ENCODE measurements around the gene PLCG2.

The PLCG2 gene

GRCh38 chr16:81882559-81882958, 103.5 kb downstream of the PLCG2 start:
- DNase-seq = no peak

DNA sequence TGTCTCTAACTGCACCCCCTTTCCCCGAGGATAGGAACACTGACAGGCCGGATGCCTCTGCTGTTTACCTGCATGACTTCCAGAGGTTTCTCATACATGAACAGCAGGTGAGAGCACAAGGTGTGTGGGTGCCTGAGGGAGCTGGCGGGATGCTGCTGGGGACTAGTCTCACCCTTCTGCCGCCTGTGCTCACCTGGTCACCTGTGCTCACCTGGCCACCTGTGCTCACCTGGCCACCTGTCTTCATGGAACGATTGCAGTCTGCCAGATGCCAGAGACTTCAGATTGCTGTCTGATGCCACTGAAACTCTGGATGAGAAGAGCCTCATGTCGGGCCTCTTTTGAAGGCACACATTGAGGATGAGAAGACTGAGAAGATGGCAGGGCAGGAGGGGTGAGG, 104.1 kb downstream of the PLCG2 start:
- DNase-seq = no peak

- no peak for DNase-seq
These were observed 107.0 kb downstream of the PLCG2 start for GRCh38 chr16:81885976-81886586.

DNA sequence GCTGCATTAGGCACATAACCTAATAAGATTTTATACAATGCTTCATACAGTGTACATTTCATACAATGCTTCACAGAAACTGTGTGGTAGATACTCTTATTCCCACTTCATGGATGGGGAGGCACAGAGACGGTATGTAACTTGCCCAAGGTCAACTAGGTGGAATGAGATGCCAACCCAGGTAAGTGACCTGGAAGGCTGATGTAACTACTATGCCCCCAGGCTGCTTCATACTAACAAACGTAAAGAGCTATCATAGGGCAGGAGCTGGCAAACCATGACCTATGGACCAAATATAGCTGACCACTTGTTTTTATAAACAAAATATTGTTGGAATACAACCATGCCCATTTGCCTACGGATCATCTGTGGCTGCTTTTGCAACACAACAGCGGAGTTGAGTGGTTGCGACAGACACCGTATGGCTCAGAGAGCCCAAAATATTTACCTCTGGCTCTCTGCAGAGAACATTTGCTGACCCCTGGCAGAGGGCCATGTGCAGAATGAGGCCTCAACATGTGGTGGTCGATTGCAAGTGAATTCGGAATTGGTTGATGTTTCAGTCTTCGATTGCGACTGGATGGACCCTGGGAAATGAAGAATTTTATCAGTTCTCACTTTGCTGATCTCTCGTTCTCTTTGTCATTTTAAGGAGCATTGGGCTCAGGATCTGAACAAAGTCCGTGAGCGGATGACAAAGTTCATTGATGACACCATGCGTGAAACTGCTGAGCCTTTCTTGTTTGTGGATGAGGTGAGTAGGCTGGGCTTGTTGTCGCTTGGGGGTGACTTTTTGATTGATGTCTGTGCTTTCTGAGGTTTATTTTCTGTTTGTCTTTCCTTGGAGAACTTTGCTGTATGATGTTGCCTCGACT, 109.7 kb downstream of the PLCG2 start:
- no peak for DNase-seq

- DNase-seq = no peak
These were observed 112.8 kb downstream of the PLCG2 start for GRCh38 chr16:81891736-81892364.

DNA sequence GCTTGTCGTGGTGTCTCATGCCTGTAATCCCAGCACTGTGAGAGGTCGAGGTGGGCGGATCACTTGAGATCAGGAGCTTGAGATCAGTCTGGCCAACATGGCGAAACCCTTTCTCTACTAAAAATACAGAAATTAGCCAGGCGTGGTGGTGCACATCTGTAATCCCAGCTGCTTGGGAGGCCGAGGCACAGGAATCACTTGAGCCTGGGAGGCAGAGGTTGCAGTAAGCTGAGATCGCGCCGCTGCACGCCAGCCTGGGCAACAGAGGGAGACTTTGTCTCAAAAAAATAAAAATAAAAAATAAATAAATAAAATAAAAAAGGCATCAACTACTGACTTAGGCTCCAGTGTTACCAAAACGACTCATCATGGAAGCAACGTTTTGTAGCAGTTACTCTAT, 115.5 kb downstream of the PLCG2 start:
- DNase-seq = no peak

GRCh38 chr16:81896902-81897301, 117.8 kb downstream of the PLCG2 start:
- DNase-seq = no peak

GRCh38 chr16:81899601-81900000, 120.5 kb downstream of the PLCG2 start:
- DNase-seq = no peak

DNA sequence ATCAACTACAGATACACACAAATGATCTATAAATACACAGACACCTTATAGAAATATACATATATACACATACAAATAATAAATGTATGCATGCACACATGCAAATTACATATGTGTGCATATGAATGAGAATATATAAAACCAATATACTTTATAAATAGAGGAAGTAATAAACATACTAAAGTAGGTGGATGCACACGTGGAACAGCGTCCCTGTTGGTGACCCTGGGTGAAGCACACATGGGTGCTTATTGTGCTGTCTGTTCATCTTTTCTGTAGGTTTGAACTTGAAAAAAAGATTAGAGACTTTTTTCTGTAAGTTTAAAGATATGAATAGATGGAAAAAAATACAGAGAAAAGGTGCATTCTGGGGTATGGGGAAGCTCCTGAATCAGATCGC, 120.9 kb downstream of the PLCG2 start:
- DNase-seq = no peak

DNA sequence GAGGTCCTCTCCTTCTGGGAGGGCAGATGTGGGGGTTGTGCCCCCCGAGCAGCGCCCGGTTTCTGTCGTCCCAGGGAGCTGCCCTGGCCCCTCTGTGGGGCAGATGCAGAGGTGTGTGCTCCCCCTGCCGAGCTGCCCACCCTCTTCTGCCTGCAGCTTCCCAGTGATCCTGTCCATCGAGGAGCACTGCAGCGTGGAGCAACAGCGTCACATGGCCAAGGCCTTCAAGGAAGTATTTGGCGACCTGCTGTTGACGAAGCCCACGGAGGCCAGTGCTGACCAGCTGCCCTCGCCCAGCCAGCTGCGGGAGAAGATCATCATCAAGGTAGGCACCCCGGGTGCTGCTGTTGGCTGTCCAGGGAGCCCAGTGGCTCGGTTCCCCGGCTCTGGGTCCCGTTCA, 121.4 kb downstream of the PLCG2 start:
- no peak for DNase-seq

DNA sequence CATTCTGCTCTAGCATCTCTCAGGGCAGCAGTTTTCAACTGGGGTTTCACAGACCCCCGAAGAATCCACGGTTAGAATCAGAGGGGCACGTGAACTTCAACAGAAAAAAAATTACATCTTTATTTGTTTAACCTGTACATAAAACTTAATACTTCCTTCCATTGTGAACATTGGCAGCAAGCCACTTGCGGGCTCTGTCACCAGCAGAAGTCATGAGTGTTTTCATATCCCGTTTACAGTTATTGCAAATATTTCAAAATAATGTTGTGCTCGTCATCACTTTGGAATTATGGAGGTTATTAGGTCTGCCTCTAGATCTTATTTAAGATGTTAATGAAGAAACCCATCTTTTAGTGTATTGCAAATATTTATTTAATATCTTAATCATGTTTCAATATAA, 122.4 kb downstream of the PLCG2 start:
- no peak for DNase-seq

DNA sequence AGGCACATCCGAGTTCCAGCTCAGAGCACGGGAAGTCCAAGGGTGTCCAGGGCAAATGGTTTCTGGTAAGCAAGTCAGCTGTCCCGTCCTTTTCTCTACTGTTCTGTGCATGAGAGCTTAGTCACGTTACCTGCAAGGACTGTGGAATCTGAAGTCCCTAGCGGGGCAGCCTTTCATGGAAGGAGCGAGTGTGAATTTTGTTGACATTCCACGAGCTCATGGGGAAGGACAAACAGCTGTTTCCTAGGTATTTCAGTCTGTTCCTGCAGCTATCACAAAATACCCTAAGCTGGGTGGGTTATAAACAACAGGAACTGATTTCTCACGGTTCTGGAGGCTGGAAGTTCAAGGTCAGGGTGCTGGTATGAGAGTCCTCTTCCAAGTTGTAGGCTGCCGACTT, 122.9 kb downstream of the PLCG2 start:
- no peak for DNase-seq

GRCh38 chr16:81904320-81904719, 125.2 kb downstream of the PLCG2 start:
- DNase-seq = no peak

- DNase-seq = no peak
These were observed 126.2 kb downstream of the PLCG2 start for GRCh38 chr16:81905277-81905676.

- DNase-seq = no peak
These were observed 128.6 kb downstream of the PLCG2 start for GRCh38 chr16:81907681-81908080.

DNA sequence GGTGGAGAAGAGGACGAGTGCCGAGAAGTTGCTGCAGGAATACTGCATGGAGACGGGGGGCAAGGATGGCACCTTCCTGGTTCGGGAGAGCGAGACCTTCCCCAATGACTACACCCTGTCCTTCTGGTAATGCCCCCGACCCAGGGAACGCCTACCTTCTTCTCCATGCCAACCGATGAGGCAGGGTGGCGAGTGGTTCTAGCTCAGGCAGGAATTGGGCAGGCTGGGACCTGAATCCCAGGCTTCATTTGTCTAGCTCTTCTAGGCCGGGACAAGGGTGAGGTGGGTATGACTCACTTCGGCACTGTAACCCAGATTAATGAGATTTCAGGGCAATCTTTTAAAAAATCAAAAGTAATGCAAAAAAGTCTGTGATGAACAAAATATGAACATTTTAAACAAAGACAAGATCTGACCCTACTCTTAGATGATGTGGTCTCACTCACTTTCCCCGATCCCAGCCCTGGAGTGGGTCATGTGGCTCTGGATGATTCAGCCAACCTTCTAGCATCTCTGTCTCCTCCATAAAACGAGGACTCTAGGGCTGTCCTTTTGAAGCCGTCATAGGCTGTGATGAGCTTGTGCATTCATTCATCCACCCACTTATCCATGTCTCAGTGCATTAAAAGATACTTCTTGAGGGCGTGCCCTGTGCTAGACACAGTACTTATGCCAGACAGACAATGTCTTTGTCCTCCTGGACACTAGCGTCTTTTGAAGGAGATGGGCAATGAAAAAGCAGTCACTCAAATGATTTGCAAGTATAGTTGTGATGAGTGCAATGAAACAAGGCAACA, 129.6 kb downstream of the PLCG2 start:
- no peak for DNase-seq

DNA sequence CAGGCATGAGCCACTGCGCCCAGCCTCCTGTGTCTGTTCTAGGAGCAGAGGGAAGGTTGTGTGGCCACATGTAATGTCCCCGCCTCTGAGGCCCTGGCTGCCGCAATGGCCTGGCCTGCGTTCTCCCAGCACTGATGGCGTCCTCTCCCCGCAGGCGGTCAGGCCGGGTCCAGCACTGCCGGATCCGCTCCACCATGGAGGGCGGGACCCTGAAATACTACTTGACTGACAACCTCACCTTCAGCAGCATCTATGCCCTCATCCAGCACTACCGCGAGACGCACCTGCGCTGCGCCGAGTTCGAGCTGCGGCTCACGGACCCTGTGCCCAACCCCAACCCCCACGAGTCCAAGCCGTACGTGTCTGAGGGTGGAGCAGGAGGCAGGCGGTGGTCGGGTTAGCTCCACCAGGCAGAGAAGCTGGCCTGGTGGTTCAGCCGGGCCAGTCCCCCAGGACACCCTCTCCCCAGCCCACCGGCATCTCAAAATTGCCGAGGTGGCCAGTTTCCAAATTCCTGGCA, 131.3 kb downstream of the PLCG2 start:
- DNase-seq = no peak

DNA sequence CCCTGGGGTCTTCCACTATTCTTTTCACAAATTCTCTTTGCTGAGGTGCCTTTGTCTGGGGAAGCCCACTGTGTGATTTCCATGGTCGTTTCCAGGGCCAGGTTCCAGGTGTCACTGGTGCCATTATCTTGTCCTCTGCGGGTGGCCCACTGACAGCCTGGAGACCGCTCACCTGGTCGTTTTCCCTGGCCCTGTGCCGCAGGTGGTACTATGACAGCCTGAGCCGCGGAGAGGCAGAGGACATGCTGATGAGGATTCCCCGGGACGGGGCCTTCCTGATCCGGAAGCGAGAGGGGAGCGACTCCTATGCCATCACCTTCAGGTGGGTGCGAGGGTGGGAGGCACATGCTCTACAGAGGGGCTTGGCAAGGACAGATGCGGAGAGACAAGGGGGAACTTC, 133.3 kb downstream of the PLCG2 start:
- DNase-seq = no peak

GRCh38 chr16:81913222-81913621, 134.1 kb downstream of the PLCG2 start:
- no peak for DNase-seq

DNA sequence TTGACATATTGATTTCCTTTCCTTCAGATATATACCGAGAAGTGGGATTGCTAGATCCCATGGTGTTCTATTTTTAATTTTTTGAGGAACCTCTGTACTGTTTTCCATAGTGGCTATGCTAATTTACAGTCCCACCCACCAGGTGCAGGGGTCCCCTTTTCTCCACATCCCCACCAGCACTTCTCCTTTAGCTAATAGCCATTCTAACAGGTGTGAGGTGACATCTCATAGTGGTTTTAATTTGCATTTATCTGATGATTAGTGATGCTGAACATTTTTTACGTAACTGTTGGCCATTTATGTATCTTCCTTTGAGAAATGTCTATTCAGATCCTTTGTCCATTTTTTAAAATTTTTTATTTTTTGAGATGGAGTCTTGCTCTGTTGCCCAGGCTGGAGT, 138.3 kb downstream of the PLCG2 start:
- no peak for DNase-seq

GRCh38 chr16:81918927-81919326, 139.8 kb downstream of the PLCG2 start:
- DNase-seq = no peak

GRCh38 chr16:81920498-81920897, 141.4 kb downstream of the PLCG2 start:
- DNase-seq = no peak

Data from NCI-H2171 (cell line).